Measurements from ENCODE around the gene GBA2. TPM values are rescaled to one million over a fixed set of nuclear protein-coding genes. Genes with fewer than 3 reads are reported as not detected.
A peak's percentile ranks its signal among the peaks of the same experiment; 100 is the strongest.

The GBA2 gene
- total RNA-seq, 1 donor from 2014 or later: 44.8 TPM

- Histone ChIP-seq H3K36me3 (no peaks in the 10 kb centered on the region), H3K79me2 (ENCODE audit: low read depth) (no peaks in the 10 kb centered on the region), H3K27ac (no peak overlapping the region), H4K20me1 (ENCODE audit: low read depth) (no peaks in the 10 kb centered on the region), H3F3A (ENCODE audit: low read depth) (no peaks in the 10 kb centered on the region), H3K4me2 (no peak overlapping the region), H3K9ac (no peak overlapping the region), H3K4me3 (no peak overlapping the region), H3K9me3 (ENCODE audit: low read depth) (no peaks in the 10 kb centered on the region), H2AFZ (replicated peaks) (no peak overlapping the region), H3K4me1 (no peaks in the 10 kb centered on the region), H3K27me3 (no peaks in the 10 kb centered on the region)
- no peaks in the 10 kb centered on the region for H3K4me1 Mint-ChIP-seq
- no peak overlapping the region for H3K27ac Mint-ChIP-seq
- no peaks in the 10 kb centered on the region for H3K9me3 Mint-ChIP-seq
- TF ChIP-seq EZH2phosphoT487 (IDR thresholded peaks at IDR 0.05) (no peak), EZH2 (IDR thresholded peaks at IDR 0.05) (no peak)
- TF ChIP-seq, protein P1, sequence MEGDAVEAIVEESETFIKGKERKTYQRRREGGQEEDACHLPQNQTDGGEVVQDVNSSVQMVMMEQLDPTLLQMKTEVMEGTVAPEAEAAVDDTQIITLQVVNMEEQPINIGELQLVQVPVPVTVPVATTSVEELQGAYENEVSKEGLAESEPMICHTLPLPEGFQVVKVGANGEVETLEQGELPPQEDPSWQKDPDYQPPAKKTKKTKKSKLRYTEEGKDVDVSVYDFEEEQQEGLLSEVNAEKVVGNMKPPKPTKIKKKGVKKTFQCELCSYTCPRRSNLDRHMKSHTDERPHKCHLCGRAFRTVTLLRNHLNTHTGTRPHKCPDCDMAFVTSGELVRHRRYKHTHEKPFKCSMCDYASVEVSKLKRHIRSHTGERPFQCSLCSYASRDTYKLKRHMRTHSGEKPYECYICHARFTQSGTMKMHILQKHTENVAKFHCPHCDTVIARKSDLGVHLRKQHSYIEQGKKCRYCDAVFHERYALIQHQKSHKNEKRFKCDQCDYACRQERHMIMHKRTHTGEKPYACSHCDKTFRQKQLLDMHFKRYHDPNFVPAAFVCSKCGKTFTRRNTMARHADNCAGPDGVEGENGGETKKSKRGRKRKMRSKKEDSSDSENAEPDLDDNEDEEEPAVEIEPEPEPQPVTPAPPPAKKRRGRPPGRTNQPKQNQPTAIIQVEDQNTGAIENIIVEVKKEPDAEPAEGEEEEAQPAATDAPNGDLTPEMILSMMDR (IDR thresholded peaks at IDR 0.05): no peak
- no peak for DNase-seq (ENCODE audit: low spot score)
- peaks cover 55% of the 10 kb centered on the region for H3K36me3 Mint-ChIP-seq
- H3K27me3 Mint-ChIP-seq (ENCODE audit: insufficient read depth, low read depth): peaks cover 6% of the 10 kb centered on the region
- H3K4me3 Mint-ChIP-seq: no peak overlapping the region
Measured at GRCh38 chr9:35713578-35713977, 35.5 kb downstream of the GBA2 start.

DNA sequence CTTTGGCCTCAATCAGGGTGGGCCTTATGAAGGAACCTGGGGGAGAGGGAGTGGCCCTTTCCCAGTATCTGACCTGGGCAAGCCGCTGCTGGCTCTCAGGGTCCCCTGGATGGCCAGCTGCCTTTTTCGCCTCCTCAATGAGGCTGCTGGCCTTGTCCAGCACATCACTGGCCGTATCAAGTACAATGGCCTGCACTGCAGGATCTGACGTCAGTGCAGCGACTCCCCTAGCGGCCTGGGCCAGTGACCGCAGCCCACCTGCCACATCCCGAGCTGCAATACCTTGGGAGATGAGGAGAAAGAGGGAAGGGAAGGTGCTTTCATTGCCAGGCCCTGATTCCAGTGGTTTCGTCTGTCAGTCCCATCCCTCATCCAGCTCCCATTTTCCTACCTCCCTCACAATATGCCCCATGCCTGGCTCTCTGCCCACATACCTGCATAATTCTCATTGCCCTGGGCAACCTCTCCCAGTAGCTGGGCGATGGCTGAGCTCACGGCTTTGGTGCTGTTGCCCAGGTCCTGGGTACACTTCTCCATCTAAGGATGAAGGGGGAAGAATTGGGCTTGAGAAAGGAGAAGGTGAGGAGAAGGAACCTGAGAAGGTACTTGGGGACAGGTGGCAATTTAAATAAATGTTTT lies 36.1 kb downstream of the GBA2 start:
- no peaks in the 10 kb centered on the region for H3K27me3 ChIP-seq
- Mint-ChIP-seq H3K27ac (no peak overlapping the region), H3K27me3 (ENCODE audit: insufficient read depth, low read depth) (peaks cover 3% of the 10 kb centered on the region), H3K36me3 (peaks cover 52% of the 10 kb centered on the region), H3K9me3 (no peaks in the 10 kb centered on the region), H3K4me3 (no peak overlapping the region), H3K4me1 (no peaks in the 10 kb centered on the region)
- no peak overlapping the region for H2AFZ ChIP-seq (replicated peaks)
- H3K4me1 ChIP-seq: no peaks in the 10 kb centered on the region
- H3K79me2 ChIP-seq (ENCODE audit: low read depth): no peaks in the 10 kb centered on the region
- H3K27ac ChIP-seq: no peak overlapping the region
- TF ChIP-seq, protein P1 (IDR thresholded peaks at IDR 0.05): peak; percentile 20
- no peak for TF ChIP-seq EZH2 (IDR thresholded peaks at IDR 0.05)
- H3F3A ChIP-seq (ENCODE audit: low read depth): no peaks in the 10 kb centered on the region
- no peaks in the 10 kb centered on the region for H3K9me3 ChIP-seq (ENCODE audit: low read depth)
- no peak overlapping the region for H3K4me2 ChIP-seq
- no peaks in the 10 kb centered on the region for H4K20me1 ChIP-seq (ENCODE audit: low read depth)
- no peak overlapping the region for H3K9ac ChIP-seq
- no peak for DNase-seq (ENCODE audit: low spot score)
- no peak overlapping the region for H3K4me3 ChIP-seq
- no peaks in the 10 kb centered on the region for H3K36me3 ChIP-seq

DNA sequence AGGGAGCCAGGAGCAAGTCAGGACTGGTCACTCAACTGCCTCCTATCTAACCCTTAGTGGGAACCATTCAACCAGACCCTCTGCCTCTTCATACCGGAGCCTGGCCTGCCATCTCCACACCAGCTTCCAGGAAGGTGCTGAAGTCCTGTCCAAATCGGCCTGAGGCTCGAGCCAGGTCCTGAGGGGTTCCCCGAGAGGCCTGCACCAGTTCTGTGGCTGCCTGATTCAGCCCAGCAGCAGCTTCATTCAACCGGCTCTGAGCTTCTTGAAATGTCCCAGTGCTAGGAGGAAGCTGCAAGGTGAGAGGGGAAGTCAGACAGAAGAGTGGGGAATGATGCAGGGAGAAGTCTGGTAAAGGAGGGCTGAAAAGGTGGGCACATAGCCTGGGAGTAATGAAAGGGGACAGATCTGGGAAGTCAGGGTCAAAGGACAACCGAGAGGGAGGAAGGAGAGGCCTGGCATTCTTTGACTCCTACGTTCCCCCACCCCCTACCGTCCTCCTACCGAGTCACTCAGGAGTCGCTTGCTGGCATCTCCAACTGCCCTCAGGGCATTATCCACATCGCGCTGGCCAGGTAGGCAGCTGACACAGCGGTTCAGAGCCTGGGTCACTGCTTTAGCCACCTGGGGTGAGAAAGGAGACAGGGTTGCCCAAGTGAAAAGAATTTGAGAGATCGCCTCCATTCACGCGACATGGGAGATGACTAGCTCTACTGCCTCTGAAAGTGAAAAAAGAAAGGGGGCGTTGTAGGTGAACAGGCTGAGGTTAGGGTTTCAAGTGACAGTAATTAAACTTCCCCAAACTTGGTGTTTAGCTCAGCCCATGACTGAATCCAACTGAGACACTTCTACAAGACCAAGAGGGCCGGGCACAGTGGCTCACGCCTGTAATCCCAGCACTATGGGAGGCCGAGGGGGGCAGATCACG lies 37.3 kb downstream of the GBA2 start:
- no peak for DNase-seq (ENCODE audit: low spot score)
- H3K4me3 ChIP-seq: no peak overlapping the region
- no peaks in the 10 kb centered on the region for H3K9me3 Mint-ChIP-seq
- TF ChIP-seq EZH2 (IDR thresholded peaks at IDR 0.05) (no peak), EZH2phosphoT487 (IDR thresholded peaks at IDR 0.05) (no peak)
- TF ChIP-seq, protein P1 (IDR thresholded peaks at IDR 0.05): no peak
- peaks cover 59% of the 10 kb centered on the region for H3K36me3 Mint-ChIP-seq
- H2AFZ ChIP-seq (replicated peaks): no peak overlapping the region
- no peaks in the 10 kb centered on the region for H3F3A ChIP-seq (ENCODE audit: low read depth)
- no peak overlapping the region for H3K27ac Mint-ChIP-seq
- no peaks in the 10 kb centered on the region for H3K4me1 ChIP-seq
- peaks cover 5% of the 10 kb centered on the region for H3K27me3 Mint-ChIP-seq (ENCODE audit: insufficient read depth, low read depth)
- H3K9me3 ChIP-seq (ENCODE audit: low read depth): no peaks in the 10 kb centered on the region
- H3K4me3 Mint-ChIP-seq: no peak overlapping the region
- H3K4me1 Mint-ChIP-seq: no peaks in the 10 kb centered on the region
- H3K9ac ChIP-seq: no peak overlapping the region
- H3K79me2 ChIP-seq (ENCODE audit: low read depth): no peaks in the 10 kb centered on the region
- no peak overlapping the region for H3K4me2 ChIP-seq
- no peaks in the 10 kb centered on the region for H4K20me1 ChIP-seq (ENCODE audit: low read depth)
- no peaks in the 10 kb centered on the region for H3K36me3 ChIP-seq
- H3K27ac ChIP-seq: no peak overlapping the region
- no peaks in the 10 kb centered on the region for H3K27me3 ChIP-seq
